HepG2 (cell line): ENCODE results near the gene CCBE1. TPM values are rescaled to one million over a fixed set of nuclear protein-coding genes. Genes with fewer than 3 reads are reported as not detected.

Source experiments
- ATAC-seq: fragments of 200-7000 bp; cut with Tn5 transposase; 3 replicates; pipeline ENCODE4 v1.9.1; 2020; ENCODE audit warnings: mild to moderate bottlenecking, moderate library complexity
- BruUV-seq: library from RNA; stranded (reverse); fragments of 400-500 nt; replicated peaks from 2 replicates; lab custom pipeline; 2021; lab: Mats Ljungman, UMichigan
- CTCF ChIA-PET: fragments of 300-600 bp; formaldehyde crosslinking; extraction: SDS; loops from one replicate; lab custom pipeline; 2021; ENCODE audit warnings: low total read pairs, inconsistent platforms, low intra/inter-chr PET ratio; lab: Yijun Ruan, JAX
- POLR2A ChIA-PET: fragments of 350-600 bp; sonication (Branson Sonifier 250); formaldehyde crosslinking; loops from one replicate; lab custom pipeline; 2020; ENCODE audit warnings: antibody characterized with exemption, inconsistent platforms; lab: Yijun Ruan, JAX
- DNase-seq: peaks from one replicate; pipeline ENCODE4 v3.0.0-alpha.2; 2015; ENCODE audit warnings: low spot score
- FAIRE-seq: peaks from 3 replicates; lab custom pipeline; 2011; peaks lifted over from hg19 to GRCh38; lab: Jason Lieb, UNC
- H2AFZ ChIP-seq: one replicate; pipeline ENCODE4 v1.6.1; 2011; ENCODE audit warnings: low read length, inconsistent platforms
- H3K27ac ChIP-seq: fragments of 300-600 bp; 3 replicates; pipeline ENCODE4 v1.8.0; 2011; ENCODE audit warnings: mixed run types, mild to moderate bottlenecking, mixed read lengths, low read length, inconsistent platforms; ENCODE audit not compliant: insufficient read depth; ENCODE audit errors: extremely low read length
- H3K27me3 ChIP-seq, 2 experiments: fragments of 200-600 bp in 1 of 2; 2 replicates in 1 of 2; 3 replicates in 1 of 2; pipeline versions ENCODE4 v1.6.0 to v1.8.0; 2011; ENCODE audit warnings: low read length in 2 of 2, mild to moderate bottlenecking in 2 of 2, moderate library complexity in 2 of 2, inconsistent platforms in 1 of 2; ENCODE audit not compliant: insufficient read depth in 2 of 2, control insufficient read depth in 1 of 2
- H3K36me3 ChIP-seq, 2 experiments: fragments of 200-600 bp in 1 of 2; replicated peaks in 1 of 2; 2 replicates in 1 of 2; 3 replicates in 1 of 2; pipeline versions ENCODE4 v1.5.1 to v1.8.0; 2011; ENCODE audit warnings: low read length in 2 of 2, inconsistent platforms in 1 of 2; ENCODE audit not compliant: insufficient read depth in 2 of 2, control insufficient read depth in 1 of 2
- H3K4me1 ChIP-seq: 2 replicates; pipeline ENCODE4 v1.5.1; 2012; ENCODE audit warnings: low read length, inconsistent platforms; ENCODE audit not compliant: insufficient read depth
- H3K4me2 ChIP-seq: 2 replicates; pipeline ENCODE4 v1.6.0; 2011; ENCODE audit warnings: low read depth, low read length, inconsistent platforms
- H3K4me3 ChIP-seq, 3 experiments: fragments of 200-600 bp in 1 of 3; sonication (generic), shearing (Covaris generic) in 1 of 3; replicated peaks in 1 of 3; 2 replicates each; pipeline ENCODE4 v1.5.1; 2011 to 2016; ENCODE audit warnings: low read length in 3 of 3, inconsistent platforms in 2 of 3, low read depth in 2 of 3, mild to moderate bottlenecking in 2 of 3, control low read depth in 1 of 3, mixed read lengths in 1 of 3; ENCODE audit not compliant: insufficient read depth in 1 of 3
- H3K79me2 ChIP-seq: one replicate; pipeline ENCODE4 v1.6.1; 2011; ENCODE audit warnings: low read length, inconsistent platforms; ENCODE audit not compliant: insufficient read depth
- H3K9ac ChIP-seq: 2 replicates; pipeline ENCODE4 v1.6.0; 2011; ENCODE audit warnings: mild to moderate bottlenecking, low read depth, low read length, inconsistent platforms; ENCODE audit not compliant: insufficient read depth
- H3K9me3 ChIP-seq: 2 replicates; pipeline ENCODE4 v1.5.1; 2012; ENCODE audit warnings: mild to moderate bottlenecking, low read length
- H4K20me1 ChIP-seq: 2 replicates; pipeline ENCODE4 v1.6.0; 2011; ENCODE audit warnings: inconsistent platforms, mild to moderate bottlenecking, low read length, moderate library complexity; ENCODE audit not compliant: insufficient read depth
- ELF1 ChIP-seq: sonication (generic); formaldehyde crosslinking; IDR thresholded peaks from 2 replicates; pipeline ENCODE4 v1.4.0; 2020; ENCODE audit warnings: missing genetic modification reagents
- HOXA5 ChIP-seq: sonication (generic); formaldehyde crosslinking; IDR thresholded peaks from 2 replicates; pipeline ENCODE4 v1.4.0; 2020; ENCODE audit warnings: missing genetic modification reagents
- RELA ChIP-seq: sonication (generic); formaldehyde crosslinking; IDR thresholded peaks from 2 replicates; pipeline ENCODE4 v1.4.0; 2020; ENCODE audit warnings: missing genetic modification reagents
- SATB2 ChIP-seq: sonication (generic); formaldehyde crosslinking; IDR thresholded peaks from 2 replicates; pipeline ENCODE4 v1.5.0; 2020; ENCODE audit warnings: missing genetic modification reagents
- ZNF12 ChIP-seq: sonication (generic); formaldehyde crosslinking; IDR thresholded peaks from 2 replicates; pipeline ENCODE4 v1.5.0; 2020; ENCODE audit warnings: missing genetic modification reagents
- ZNF121 ChIP-seq: sonication (generic); formaldehyde crosslinking; IDR thresholded peaks from 2 replicates; pipeline ENCODE4 v1.5.0; 2020; ENCODE audit warnings: mild to moderate bottlenecking, missing genetic modification reagents
- WGBS: methylation state at CpG from one replicate; pipeline ENCODE4 v1.1.6; 2017; ENCODE audit warnings: low lambda C conversion rate; 5-methylcytosine and 5-hydroxymethylcytosine counted together
- in situ Hi-C: cut with HindIII; loops from 2 replicates; pipeline ENCODE4 v1.10.0; 2017; ENCODE audit warnings: low pct_unique_long_range_greater_than_20kb; ENCODE audit not compliant: extremely low pct_ligation_motif_present
- intact Hi-C: fragments of 100-400 bp; cut with micrococcal nuclease; formaldehyde crosslinking; loops from one replicate; pipeline ENCODE4 v1.10.0; 2022; ENCODE audit not compliant: unreplicated experiment
- polyA plus RNA-seq, 8 experiments: library from polyadenylated mRNA; depleted of rRNA in 3 of 8; stranded (reverse) in 7 of 8; unstranded in 1 of 8; fragments of >200 nt; fragmentation: Illumina TruSeq in 4 of 8; extraction: Trizol in 4 of 8; gene quantifications; 2 replicates each; pipeline versions ENCODE4 v1.2.1 to v1.2.3, GENCODE V29; 2011 to 2016; ENCODE audit warnings: low read depth in 4 of 8, missing spikeins in 1 of 8, mixed read lengths in 1 of 8; ENCODE audit not compliant: insufficient read depth in 1 of 8
- total RNA-seq, 5 experiments: library from RNA; depleted of rRNA; stranded (reverse); fragments of >200 nt; fragmentation: Illumina TruSeq; extraction: Trizol; gene quantifications; 2 replicates each; pipeline ENCODE4 v1.2.3, GENCODE V29; 2016; ENCODE audit warnings: low read depth in 1 of 5
- TF ChIP-seq, protein P1 (sequence below): sonication (generic); formaldehyde crosslinking; IDR thresholded peaks from 2 replicates; pipeline ENCODE4 v1.4.0; 2020; ENCODE audit warnings: mild to moderate bottlenecking, missing genetic modification reagents
- TF ChIP-seq, protein P2 (sequence below): sonication (generic); formaldehyde crosslinking; IDR thresholded peaks from 2 replicates; pipeline ENCODE4; 2020; ENCODE audit warnings: missing genetic modification reagents, mild to moderate bottlenecking, borderline replicate concordance
- TF ChIP-seq, protein P3 (sequence below): sonication (generic); formaldehyde crosslinking; IDR thresholded peaks from 2 replicates; pipeline ENCODE4 v1.5.1; 2020; ENCODE audit warnings: mild to moderate bottlenecking, missing genetic modification reagents, borderline replicate concordance

CCBE1 gene
- total and polyA plus RNA-seq, 2 of the 13 experiments (the other 11 are each of a cell fraction or from before 2014, with no cell fraction given), result not detected

DNA sequence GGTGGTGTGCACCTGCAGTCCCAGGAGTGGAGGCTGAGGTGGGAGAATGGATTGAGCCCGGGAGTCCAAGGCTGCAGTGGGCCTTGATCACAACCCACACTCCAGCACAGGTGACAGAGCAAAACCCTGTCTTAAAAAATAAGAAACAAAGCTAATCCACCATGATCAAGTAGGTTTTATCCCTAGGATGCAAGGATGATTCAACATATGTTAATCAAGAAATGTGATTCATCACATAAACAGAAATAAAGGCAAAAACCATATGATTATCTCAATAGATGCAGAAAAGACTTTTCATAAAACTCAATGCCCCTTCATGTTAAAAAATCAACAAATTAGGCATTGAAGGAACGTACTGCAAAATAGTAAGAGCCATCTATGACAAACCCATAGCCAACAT is 58.1 kb downstream of the CCBE1 start:
- no peaks in the 10 kb centered on the region for H3K27me3 ChIP-seq
- intact Hi-C loops, result no loop called here
- H3K79me2 ChIP-seq, result no peaks in the 10 kb centered on the region
- no peaks in the 10 kb centered on the region for H3K4me1 ChIP-seq
- no peak overlapping the region for H3K4me3 ChIP-seq
- H3K4me2 ChIP-seq, result no peak overlapping the region
- no peak for TF ChIP-seq ELF1 (CRISPR knock-in tag)
- TF ChIP-seq, protein P1, sequence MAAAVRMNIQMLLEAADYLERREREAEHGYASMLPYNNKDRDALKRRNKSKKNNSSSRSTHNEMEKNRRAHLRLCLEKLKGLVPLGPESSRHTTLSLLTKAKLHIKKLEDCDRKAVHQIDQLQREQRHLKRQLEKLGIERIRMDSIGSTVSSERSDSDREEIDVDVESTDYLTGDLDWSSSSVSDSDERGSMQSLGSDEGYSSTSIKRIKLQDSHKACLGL (CRISPR knock-in tag), result no peak
- TF ChIP-seq, all 625 proteins: peak for 0
- no peak for DNase-seq
- ChIA-PET POLR2A (no interaction called here), CTCF (no interaction called here)
- WGBS, result 0% methylated on average over 2 of the region's 2 CpGs
- no TSS peak for BruUV-seq
- Histone ChIP-seq H4K20me1 (no peaks in the 10 kb centered on the region), H3K27ac (no peak overlapping the region), H2AFZ (no peak overlapping the region), H3K9ac (no peak overlapping the region), H3K9me3 (no peaks in the 10 kb centered on the region), H3K36me3 (no peaks in the 10 kb centered on the region)
- in situ Hi-C loops, result loop anchor here (25.0 kb wide), 1 partner anchor 177 kb away; no protein-coding TSS in a partner anchor
- ATAC-seq, result no peak
- no peak for FAIRE-seq

DNA sequence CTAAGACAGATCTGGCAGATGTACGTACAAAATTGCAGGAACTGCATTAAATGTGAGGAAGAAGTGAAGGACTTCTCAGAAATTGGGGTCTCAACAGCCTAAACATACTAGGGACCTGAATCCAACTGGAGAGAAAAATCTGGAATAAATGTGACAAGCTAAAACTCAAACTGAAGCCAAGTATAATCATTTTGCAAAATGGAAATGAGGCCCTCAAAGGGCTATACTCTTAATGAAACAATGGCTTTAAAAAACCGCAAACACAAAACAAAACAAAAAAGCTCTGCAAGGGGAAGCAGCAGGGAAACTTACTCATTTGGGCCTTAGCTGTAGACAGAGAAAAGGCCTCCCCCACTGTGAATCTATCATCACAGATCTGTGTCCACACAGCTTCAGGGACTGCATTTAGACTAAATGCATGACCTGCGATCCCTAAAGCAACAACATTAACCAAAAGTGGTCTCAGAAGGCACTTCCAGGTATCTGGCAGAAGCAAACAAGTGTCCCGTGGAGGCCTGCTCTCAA is 63.2 kb downstream of the CCBE1 start:
- no peak for FAIRE-seq
- Histone ChIP-seq H3K27ac (no peak overlapping the region), H3K9me3 (no peaks in the 10 kb centered on the region), H3K4me1 (no peaks in the 10 kb centered on the region), H3K4me2 (no peak overlapping the region), H3K36me3 (no peaks in the 10 kb centered on the region), H4K20me1 (no peaks in the 10 kb centered on the region), H3K9ac (no peak overlapping the region), H2AFZ (no peak overlapping the region), H3K27me3 (peaks cover 0 to 1% of the 10 kb centered on the region in 2 experiments; a peak in 1 of 5 replicates), H3K79me2 (no peaks in the 10 kb centered on the region), H3K4me3 (no peak overlapping the region)
- ATAC-seq, result no peak
- in situ Hi-C loops (loop anchor here (25.0 kb wide), 1 partner anchor 172 kb away; no protein-coding TSS in a partner anchor), intact Hi-C loops (no loop called here)
- POLR2A ChIA-PET, result no interaction called here
- DNase-seq, result no peak
- BruUV-seq, result no TSS peak
- CTCF ChIA-PET, result no interaction called here
- 35% methylated on average over 4 of the region's 4 CpGs for WGBS
- TF ChIP-seq ZNF12 (CRISPR knock-in tag), result no peak
- no peak for TF ChIP-seq HOXA5 (CRISPR knock-in tag)
- no peak for TF ChIP-seq SATB2
- TF ChIP-seq ZNF121, result no peak
- TF ChIP-seq, protein P2, sequence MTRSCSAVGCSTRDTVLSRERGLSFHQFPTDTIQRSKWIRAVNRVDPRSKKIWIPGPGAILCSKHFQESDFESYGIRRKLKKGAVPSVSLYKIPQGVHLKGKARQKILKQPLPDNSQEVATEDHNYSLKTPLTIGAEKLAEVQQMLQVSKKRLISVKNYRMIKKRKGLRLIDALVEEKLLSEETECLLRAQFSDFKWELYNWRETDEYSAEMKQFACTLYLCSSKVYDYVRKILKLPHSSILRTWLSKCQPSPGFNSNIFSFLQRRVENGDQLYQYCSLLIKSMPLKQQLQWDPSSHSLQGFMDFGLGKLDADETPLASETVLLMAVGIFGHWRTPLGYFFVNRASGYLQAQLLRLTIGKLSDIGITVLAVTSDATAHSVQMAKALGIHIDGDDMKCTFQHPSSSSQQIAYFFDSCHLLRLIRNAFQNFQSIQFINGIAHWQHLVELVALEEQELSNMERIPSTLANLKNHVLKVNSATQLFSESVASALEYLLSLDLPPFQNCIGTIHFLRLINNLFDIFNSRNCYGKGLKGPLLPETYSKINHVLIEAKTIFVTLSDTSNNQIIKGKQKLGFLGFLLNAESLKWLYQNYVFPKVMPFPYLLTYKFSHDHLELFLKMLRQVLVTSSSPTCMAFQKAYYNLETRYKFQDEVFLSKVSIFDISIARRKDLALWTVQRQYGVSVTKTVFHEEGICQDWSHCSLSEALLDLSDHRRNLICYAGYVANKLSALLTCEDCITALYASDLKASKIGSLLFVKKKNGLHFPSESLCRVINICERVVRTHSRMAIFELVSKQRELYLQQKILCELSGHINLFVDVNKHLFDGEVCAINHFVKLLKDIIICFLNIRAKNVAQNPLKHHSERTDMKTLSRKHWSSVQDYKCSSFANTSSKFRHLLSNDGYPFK (CRISPR knock-in tag), result no peak
- TF ChIP-seq, protein P3, sequence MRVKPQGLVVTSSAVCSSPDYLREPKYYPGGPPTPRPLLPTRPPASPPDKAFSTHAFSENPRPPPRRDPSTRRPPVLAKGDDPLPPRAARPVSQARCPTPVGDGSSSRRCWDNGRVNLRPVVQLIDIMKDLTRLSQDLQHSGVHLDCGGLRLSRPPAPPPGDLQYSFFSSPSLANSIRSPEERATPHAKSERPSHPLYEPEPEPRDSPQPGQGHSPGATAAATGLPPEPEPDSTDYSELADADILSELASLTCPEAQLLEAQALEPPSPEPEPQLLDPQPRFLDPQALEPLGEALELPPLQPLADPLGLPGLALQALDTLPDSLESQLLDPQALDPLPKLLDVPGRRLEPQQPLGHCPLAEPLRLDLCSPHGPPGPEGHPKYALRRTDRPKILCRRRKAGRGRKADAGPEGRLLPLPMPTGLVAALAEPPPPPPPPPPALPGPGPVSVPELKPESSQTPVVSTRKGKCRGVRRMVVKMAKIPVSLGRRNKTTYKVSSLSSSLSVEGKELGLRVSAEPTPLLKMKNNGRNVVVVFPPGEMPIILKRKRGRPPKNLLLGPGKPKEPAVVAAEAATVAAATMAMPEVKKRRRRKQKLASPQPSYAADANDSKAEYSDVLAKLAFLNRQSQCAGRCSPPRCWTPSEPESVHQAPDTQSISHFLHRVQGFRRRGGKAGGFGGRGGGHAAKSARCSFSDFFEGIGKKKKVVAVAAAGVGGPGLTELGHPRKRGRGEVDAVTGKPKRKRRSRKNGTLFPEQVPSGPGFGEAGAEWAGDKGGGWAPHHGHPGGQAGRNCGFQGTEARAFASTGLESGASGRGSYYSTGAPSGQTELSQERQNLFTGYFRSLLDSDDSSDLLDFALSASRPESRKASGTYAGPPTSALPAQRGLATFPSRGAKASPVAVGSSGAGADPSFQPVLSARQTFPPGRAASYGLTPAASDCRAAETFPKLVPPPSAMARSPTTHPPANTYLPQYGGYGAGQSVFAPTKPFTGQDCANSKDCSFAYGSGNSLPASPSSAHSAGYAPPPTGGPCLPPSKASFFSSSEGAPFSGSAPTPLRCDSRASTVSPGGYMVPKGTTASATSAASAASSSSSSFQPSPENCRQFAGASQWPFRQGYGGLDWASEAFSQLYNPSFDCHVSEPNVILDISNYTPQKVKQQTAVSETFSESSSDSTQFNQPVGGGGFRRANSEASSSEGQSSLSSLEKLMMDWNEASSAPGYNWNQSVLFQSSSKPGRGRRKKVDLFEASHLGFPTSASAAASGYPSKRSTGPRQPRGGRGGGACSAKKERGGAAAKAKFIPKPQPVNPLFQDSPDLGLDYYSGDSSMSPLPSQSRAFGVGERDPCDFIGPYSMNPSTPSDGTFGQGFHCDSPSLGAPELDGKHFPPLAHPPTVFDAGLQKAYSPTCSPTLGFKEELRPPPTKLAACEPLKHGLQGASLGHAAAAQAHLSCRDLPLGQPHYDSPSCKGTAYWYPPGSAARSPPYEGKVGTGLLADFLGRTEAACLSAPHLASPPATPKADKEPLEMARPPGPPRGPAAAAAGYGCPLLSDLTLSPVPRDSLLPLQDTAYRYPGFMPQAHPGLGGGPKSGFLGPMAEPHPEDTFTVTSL (CRISPR knock-in tag), result no peak
- no peak for TF ChIP-seq RELA (CRISPR knock-in tag)
